GM12878 (cell line): ENCODE results near the gene TSC22D4. TPM values are rescaled to one million over a fixed set of nuclear protein-coding genes. Genes with fewer than 3 reads are reported as not detected.

Experiments
- ATAC-seq: fragments of 200-7000 bp; cut with Tn5 transposase; 3 replicates; pipeline ENCODE4 v1.9.1; 2020; ENCODE audit warnings: mild to moderate bottlenecking, moderate library complexity
- BruUV-seq: library from RNA; stranded (reverse); fragments of 400-500 nt; replicated peaks from 2 replicates; lab custom pipeline; 2021; lab: Mats Ljungman, UMichigan
- CTCF ChIA-PET: fragments of 300-600 bp; sonication (Branson Sonifier 250); formaldehyde crosslinking; extraction: SDS; loops from one replicate; lab custom pipeline; 2021; ENCODE audit warnings: inconsistent platforms; lab: Yijun Ruan, JAX
- POLR2A ChIA-PET: fragments of 350-600 bp; formaldehyde crosslinking; extraction: SDS; loops from one replicate; lab custom pipeline; 2021; ENCODE audit warnings: inconsistent platforms; lab: Charles Lee
- RAD21 ChIA-PET: fragments of 300-600 bp; sonication (Branson Sonifier 250); formaldehyde crosslinking; loops from one replicate; lab custom pipeline; 2023; ENCODE audit warnings: antibody characterized with exemption; ENCODE audit not compliant: unreplicated experiment; lab: Charles Lee
- SMC1A ChIA-PET: fragments of 300-600 bp; sonication (Branson Sonifier 250); formaldehyde crosslinking; loops from one replicate; lab custom pipeline; 2023; ENCODE audit not compliant: unreplicated experiment, uncharacterized antibody; lab: Charles Lee
- DNase-seq: peaks from one replicate; pipeline ENCODE4 v3.0.0-alpha.2; 2011; ENCODE audit warnings: low read depth, low spot score
- FAIRE-seq: peaks from 3 replicates; lab custom pipeline; 2011; peaks lifted over from hg19 to GRCh38; lab: Jason Lieb, UNC
- H2AFZ ChIP-seq: 2 replicates; pipeline ENCODE4 v1.6.0; 2011; ENCODE audit warnings: low read depth, low read length, control low read depth; ENCODE audit not compliant: control insufficient read depth
- H3K27ac ChIP-seq: 2 replicates; pipeline ENCODE4 v1.5.1; 2011; ENCODE audit warnings: control low read depth; ENCODE audit not compliant: control insufficient read depth, insufficient read depth
- H3K27me3 ChIP-seq, 2 experiments: replicated peaks in 1 of 2; 2 replicates each; pipeline versions ENCODE4 v1.6.0 to v1.6.1; 2011; ENCODE audit warnings: low read length in 1 of 2; ENCODE audit not compliant: control insufficient read depth in 2 of 2, insufficient read depth in 2 of 2
- H3K36me3 ChIP-seq, 2 experiments: 2 replicates each; pipeline ENCODE4 v1.5.1; 2011; ENCODE audit warnings: low read length in 1 of 2; ENCODE audit not compliant: control insufficient read depth in 2 of 2, insufficient read depth in 2 of 2
- H3K4me1 ChIP-seq: 2 replicates; pipeline ENCODE4 v1.6.1; 2011; ENCODE audit warnings: mild to moderate bottlenecking, low read length, moderate library complexity, mixed read lengths; ENCODE audit not compliant: control insufficient read depth, insufficient read depth
- H3K4me2 ChIP-seq: 2 replicates; pipeline ENCODE4 v1.6.0; 2011; ENCODE audit warnings: control low read depth; ENCODE audit not compliant: control insufficient read depth, insufficient read depth
- H3K4me3 ChIP-seq: fragments of 200-600 bp; sonication (generic); 2 replicates; pipeline ENCODE4 v1.5.1; 2016
- H3K79me2 ChIP-seq: 2 replicates; pipeline ENCODE4 v1.6.0; 2011; ENCODE audit warnings: low read length; ENCODE audit not compliant: control insufficient read depth, insufficient read depth
- H3K9ac ChIP-seq: 2 replicates; pipeline ENCODE4 v1.8.0; 2011; ENCODE audit warnings: low read length, control low read depth, mixed read lengths; ENCODE audit not compliant: control insufficient read depth, insufficient read depth
- H3K9me3 ChIP-seq: replicated peaks from 3 replicates; pipeline ENCODE4 v1.5.1; 2011; ENCODE audit warnings: mild to moderate bottlenecking, low read length; ENCODE audit not compliant: control insufficient read depth, insufficient read depth
- H4K20me1 ChIP-seq: 2 replicates; pipeline ENCODE4 v1.6.0; 2011; ENCODE audit not compliant: control insufficient read depth, insufficient read depth
- ATF7 ChIP-seq: fragments of 450-650 bp; IDR thresholded peaks from 2 replicates; pipeline ENCODE4 v1.6.1; 2016; ENCODE audit warnings: low read depth, mild to moderate bottlenecking
- IKZF2 ChIP-seq, 2 experiments: fragments of 450-650 bp; IDR thresholded peaks; 2 replicates each; pipeline ENCODE4 v1.6.1; 2017; ENCODE audit warnings: mild to moderate bottlenecking in 2 of 2, moderate library complexity in 2 of 2
- POLR2A ChIP-seq: IDR thresholded peaks from 2 replicates; pipeline ENCODE4 v1.6.1; 2011; ENCODE audit warnings: low read depth, mild to moderate bottlenecking, low read length
- ZBED1 ChIP-seq: IDR thresholded peaks from 2 replicates; pipeline ENCODE4 v1.6.1; 2016; ENCODE audit warnings: borderline replicate concordance
- ZNF622 ChIP-seq: fragments of 450-650 bp; IDR thresholded peaks from 2 replicates; pipeline ENCODE4 v1.6.1; 2017; ENCODE audit warnings: mild to moderate bottlenecking, inconsistent platforms
- WGBS: methylation state at CpG from one replicate; pipeline ENCODE4 v1.1.6; 2016; ENCODE audit warnings: low lambda C conversion rate; ENCODE audit not compliant: insufficient replicate concordance, insufficient coverage; ENCODE audit errors: missing lambda C conversion rate; 5-methylcytosine and 5-hydroxymethylcytosine counted together
- in situ Hi-C: fragments of 300-500 bp; cut with MboI; formaldehyde crosslinking; loops from 9 replicates; pipeline ENCODE4 v1.14.3; 2018; ENCODE audit warnings: mixed read lengths
- intact Hi-C: fragments of 100-400 bp; cut with micrococcal nuclease; formaldehyde crosslinking; loops from one replicate; pipeline ENCODE4 v1.14.2; 2022; ENCODE audit not compliant: unreplicated experiment
- polyA plus RNA-seq, 11 experiments: library from polyadenylated mRNA; depleted of rRNA in 4 of 11; unstranded in 6 of 11; stranded (reverse) in 5 of 11; fragments of >200 nt; fragmentation: Nextera tagmentation in 4 of 11; fragmentation: Illumina TruSeq in 1 of 11; extraction: Ambion mirVana in 4 of 11; extraction: Trizol in 1 of 11; gene quantifications; 1 replicate in 1 of 11; 2 replicates in 10 of 11; pipeline versions ENCODE4 v1.2.1 to v1.2.3, GENCODE V29; 2011 to 2016; ENCODE audit warnings: inconsistent platforms in 2 of 11, missing spikeins in 2 of 11, low read depth in 1 of 11
- total RNA-seq, 4 experiments: library from RNA; depleted of rRNA in 3 of 4; stranded (reverse); fragments of >200 nt in 3 of 4; fragmentation: Illumina TruSeq in 1 of 4; extraction: Trizol in 1 of 4; gene quantifications; 2 replicates each; pipeline versions ENCODE4 v1.2.1 to v1.2.3, GENCODE V29; 2013 to 2021
- TF ChIP-seq, protein P1 (sequence below): fragments of 450-650 bp; IDR thresholded peaks from 2 replicates; pipeline ENCODE4 v1.6.1; 2017; ENCODE audit warnings: borderline replicate concordance

The TSC22D4 gene
- total and polyA plus RNA-seq, 10 of the 15 experiments (the other 5 are each of a cell fraction or from before 2014, with no cell fraction given) = 0.50 to 65.7 (median 24.4) TPM

DNA sequence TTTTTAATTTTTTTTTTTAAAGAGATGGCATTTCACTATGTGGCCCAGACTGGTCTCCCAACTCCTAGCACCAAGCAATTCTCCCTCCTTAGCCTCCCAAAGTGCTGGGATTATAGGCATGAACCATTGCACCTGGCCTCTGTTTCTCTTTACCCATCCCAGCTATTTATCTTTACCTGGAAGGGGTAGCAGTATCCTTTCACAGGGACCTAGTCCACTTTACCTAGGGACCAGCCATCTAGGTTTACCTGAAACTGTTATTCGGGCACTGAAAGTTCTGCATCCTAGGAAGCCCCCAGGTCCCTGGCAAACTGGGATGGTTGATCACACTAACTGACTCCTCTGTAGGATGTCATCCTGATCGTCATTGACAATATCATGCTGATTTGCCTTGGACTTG, 38.3 kb upstream of the TSC22D4 start:
- DNase-seq (no peak), ATAC-seq (no peak), FAIRE-seq (no peak)
- H3K79me2 ChIP-seq = no peaks in the 10 kb centered on the region
- H4K20me1 ChIP-seq = no peaks in the 10 kb centered on the region
- ChIA-PET POLR2A (interaction anchor here (0.6 to 1.1 kb wide), 2 partner anchors 32 to 371 kb away, joined by 3 read pairs; no protein-coding TSS in a partner anchor), RAD21 (interaction anchor here (1.2 to 1.6 kb wide), 2 partner anchors 24 to 42 kb away, joined by 4 to 13 read pairs; no protein-coding TSS in a partner anchor), SMC1A (interaction anchor here (0.7 to 2.0 kb wide), 4 partner anchors 10 to 42 kb away, joined by 3 to 10 read pairs (median 4); no protein-coding TSS in a partner anchor), CTCF (interaction anchor here (1.0 to 1.8 kb wide), 4 partner anchors 11 to 96 kb away, joined by 3 to 4 read pairs (median 4); no protein-coding TSS in a partner anchor)
- H3K9me3 ChIP-seq = no peaks in the 10 kb centered on the region
- H3K27me3 ChIP-seq = no peaks in the 10 kb centered on the region
- intact Hi-C loops = no loop called here
- H3K4me2 ChIP-seq = no peak overlapping the region
- H3K4me1 ChIP-seq = peaks cover 25% of the 10 kb centered on the region
- no peak overlapping the region for H3K27ac ChIP-seq
- WGBS = 47% methylated on average over 2 of the region's 2 CpGs
- H3K4me3 ChIP-seq = no peak overlapping the region
- no peak overlapping the region for H2AFZ ChIP-seq
- no TSS peak for BruUV-seq
- in situ Hi-C loops = no loop called here
- no peak for TF ChIP-seq POLR2A
- TF ChIP-seq ZNF622 = no peak
- no peak for TF ChIP-seq ATF7
- no peak for TF ChIP-seq IKZF2 (IDR thresholded peaks at IDR 0.05)
- TF ChIP-seq, protein P1, sequence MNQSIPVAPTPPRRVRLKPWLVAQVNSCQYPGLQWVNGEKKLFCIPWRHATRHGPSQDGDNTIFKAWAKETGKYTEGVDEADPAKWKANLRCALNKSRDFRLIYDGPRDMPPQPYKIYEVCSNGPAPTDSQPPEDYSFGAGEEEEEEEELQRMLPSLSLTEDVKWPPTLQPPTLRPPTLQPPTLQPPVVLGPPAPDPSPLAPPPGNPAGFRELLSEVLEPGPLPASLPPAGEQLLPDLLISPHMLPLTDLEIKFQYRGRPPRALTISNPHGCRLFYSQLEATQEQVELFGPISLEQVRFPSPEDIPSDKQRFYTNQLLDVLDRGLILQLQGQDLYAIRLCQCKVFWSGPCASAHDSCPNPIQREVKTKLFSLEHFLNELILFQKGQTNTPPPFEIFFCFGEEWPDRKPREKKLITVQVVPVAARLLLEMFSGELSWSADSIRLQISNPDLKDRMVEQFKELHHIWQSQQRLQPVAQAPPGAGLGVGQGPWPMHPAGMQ = no peak
- TF ChIP-seq ZBED1 = no peak
- H3K9ac ChIP-seq = no peak overlapping the region
- no peaks in the 10 kb centered on the region for H3K36me3 ChIP-seq
